Colon (tissue), 2 donors: Measurements from ENCODE around the gene FOXP1.

Experiments
- FAIRE-seq: peaks from 2 replicates; lab custom pipeline; 2012; peaks lifted over from hg19 to GRCh38; lab: Jason Lieb, UNC
- donor health status: control.
- donor health status: control.

FOXP1 gene

DNA sequence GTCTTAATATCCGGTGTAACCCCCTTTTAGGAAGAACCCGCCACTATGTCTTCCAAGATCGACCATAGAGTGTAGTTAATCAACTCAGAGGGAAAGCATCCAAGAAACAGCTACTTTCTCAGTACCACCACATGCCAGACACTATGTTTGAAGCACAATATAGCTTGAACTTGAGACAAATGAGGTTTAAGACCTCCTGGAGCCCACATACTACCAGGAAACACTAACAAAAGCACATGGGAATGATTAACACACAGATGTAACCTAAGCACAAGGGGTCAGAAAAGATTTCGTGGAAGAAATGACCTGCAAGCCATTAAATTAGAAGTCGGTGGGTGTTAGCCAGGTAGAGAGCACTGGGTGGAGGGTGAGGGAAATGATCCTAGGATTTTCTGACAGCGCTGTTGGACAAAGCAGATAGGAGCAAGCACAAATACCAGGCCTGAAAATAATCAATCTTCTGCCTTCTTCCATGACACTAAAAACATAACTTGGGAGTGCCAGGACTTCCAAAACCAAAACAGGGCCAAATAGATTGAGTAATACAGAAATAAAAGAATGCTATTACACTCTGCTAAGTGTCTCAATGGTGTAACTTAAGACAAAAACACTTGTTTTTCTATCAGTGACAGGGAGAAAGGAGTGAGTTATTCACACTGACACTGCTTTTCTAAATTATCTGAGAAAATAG is 213.7 kb downstream of the FOXP1 start:
- FAIRE-seq: no peak

GRCh38 chr3:71366988-71367604 is 216.4 kb downstream of the FOXP1 start:
- FAIRE-seq: no peak

GRCh38 chr3:71361334-71361890 is 222.1 kb downstream of the FOXP1 start:
- no peak for FAIRE-seq

- no peak for FAIRE-seq
These were observed 222.8 kb downstream of the FOXP1 start for GRCh38 chr3:71360764-71361163.

DNA sequence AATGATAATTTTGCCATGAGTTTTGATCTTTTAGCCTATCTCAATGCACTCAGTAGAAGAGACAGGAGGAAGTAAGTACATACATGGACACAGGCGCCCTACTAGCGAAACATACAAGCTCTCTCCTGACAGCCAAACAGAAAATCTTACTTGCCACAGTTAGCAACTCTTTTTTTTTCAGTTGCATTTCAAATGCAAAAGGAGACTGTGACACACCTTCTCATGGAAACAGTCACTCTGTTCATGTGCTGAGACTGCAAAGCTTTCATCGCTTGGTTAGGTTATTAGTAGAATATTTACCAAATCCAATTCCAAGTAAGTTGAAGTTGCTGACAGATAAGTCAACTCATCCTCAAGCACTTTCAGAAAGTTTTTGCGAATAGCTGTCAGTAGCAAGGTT is 223.3 kb downstream of the FOXP1 start:
- FAIRE-seq: no peak

DNA sequence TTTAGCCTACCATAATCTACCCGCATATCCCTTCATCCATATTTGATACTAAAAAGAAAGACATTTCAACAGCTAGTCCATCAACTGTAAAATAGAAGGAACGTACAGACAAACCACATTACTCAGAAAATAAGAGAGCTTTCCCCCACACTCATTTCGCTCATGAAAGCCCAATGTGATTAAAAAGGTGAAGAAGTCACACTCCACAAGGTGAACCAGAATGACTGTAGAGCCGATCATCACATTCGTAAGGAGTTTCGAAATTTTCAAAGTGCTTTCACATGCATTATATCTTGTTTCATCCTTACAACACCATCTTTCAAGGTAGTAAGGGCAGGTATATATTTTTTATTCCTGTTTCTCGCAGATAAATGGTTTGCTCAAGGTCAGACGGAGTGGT is 225.3 kb downstream of the FOXP1 start:
- FAIRE-seq: no peak

DNA sequence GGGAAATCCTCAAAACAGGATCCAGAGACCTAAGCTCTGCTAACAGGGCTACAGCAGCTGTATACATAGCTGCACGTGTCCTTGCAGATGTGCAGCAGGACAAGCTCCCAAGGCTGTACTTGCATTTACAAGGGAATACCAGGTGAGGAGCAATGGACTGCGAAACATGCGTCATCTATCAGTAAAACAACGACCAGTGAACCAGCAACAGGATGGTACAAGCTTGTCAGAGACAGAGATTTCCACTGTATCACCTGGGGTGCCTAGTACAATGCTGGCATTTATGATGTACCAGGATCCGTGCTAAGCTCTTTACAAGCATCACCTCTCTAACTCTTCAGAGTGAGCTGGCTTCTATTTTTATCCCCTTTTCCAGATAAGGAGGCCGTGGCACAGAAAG is 227.3 kb downstream of the FOXP1 start:
- FAIRE-seq: no peak

DNA sequence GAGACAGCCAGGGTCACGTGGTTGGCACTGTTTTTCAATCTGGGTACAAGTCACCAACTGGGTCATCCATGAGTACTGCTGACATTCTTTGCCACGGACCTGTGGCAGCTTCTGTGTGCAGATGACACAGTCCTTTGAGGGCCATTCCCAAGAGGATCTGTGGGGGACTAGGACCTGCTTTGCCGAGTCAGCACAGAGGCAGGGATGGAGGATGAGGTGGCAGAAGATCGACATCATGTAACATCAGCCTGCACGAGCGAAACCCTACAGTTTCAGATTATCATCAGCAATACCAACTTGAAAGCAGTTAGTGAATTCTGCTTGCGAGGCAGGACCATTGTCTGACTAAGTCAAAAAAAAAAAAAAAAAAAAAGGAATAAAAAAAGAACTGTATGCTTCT is 227.7 kb downstream of the FOXP1 start:
- FAIRE-seq: no peak

GRCh38 chr3:71355037-71355436 is 228.5 kb downstream of the FOXP1 start:
- FAIRE-seq: no peak

DNA sequence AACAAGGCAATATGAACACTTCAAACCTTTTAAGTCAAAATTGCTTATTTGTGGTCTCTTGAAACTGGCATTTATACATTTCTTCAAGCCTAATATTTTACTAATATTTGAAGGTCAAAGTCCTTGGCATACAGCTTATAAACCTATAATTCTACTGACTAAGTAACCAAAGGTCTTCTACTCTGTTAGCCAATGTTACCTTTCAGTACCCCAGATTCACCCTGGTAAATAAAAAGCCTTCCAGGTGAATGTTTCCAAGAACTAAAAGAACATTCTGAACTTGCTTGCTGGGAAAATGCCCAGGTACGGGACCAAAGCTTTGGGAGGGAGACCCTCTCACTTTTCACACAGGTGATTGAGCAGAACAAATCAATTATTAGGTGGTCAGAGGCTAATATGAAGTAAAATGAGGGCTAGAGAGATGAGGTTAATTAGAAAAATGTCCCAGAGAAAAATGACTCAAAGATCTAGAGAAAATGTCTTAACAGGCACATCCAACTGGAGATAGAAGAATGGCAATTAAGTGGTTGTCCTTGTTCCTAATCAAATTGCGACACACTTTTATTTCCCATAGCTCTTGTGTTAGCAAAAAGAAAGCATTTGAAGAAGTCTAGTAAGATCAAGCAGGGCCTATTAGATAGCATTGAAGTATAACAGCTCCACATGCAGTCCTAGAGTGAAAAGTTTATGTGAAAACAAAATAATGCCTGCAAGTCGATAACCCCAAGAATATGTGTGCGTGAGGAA is 232.0 kb downstream of the FOXP1 start:
- FAIRE-seq: no peak

GRCh38 chr3:71350998-71351397 is 232.5 kb downstream of the FOXP1 start:
- FAIRE-seq: no peak

- FAIRE-seq: no peak
These were observed 234.7 kb downstream of the FOXP1 start for GRCh38 chr3:71348831-71349230.

GRCh38 chr3:71348001-71348632 is 235.4 kb downstream of the FOXP1 start:
- no peak for FAIRE-seq

DNA sequence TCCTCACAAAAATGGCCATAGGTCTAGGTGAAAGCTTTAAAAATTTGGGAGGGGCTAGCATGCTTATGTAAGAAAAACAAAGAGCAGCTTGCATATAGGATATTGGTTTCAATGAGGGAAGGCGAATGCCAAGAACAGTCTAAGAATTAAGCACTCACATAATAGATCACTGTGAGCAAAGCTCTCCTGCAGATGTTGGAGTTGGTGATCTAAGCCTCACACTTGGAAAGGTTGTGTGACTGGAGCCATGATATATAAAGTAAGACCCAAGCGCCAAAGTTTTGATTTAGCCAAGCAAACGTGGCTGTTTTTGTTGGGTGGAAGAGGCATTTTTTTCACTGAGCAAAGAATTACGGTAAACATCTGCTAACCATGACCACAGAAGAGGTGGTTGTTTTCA is 237.5 kb downstream of the FOXP1 start:
- FAIRE-seq: no peak

DNA sequence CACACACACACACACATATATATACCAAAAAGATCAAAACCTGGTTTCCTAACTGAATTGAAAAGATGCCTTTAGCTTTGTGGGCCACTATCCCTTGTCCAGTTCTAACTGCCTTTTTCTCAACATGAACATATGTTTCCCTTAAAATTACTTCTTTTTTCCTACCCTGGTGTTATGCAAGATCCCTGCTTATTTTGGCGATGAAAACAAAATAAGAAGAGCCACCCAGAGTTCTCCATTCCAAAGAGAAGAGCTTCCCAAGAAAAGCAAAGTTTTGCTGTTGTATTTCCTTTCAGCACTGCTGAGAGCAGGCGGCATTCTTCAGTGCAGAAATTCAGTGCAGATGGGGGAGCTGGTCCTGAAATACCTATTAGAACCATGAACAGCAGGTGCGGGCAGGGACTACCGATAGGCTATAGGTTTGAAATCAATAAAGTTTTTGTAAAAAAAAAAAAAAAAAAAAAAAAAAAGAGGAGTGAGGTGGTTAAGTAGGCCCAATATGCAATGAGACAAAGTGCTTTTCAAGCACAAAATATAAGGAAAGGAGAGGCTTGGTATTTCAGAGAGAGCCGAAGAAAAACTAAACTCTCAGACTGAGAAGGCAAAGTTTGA is 238.0 kb downstream of the FOXP1 start:
- FAIRE-seq: no peak

GRCh38 chr3:71341721-71342120 is 241.8 kb downstream of the FOXP1 start:
- no peak for FAIRE-seq

- no peak for FAIRE-seq
These were observed 244.5 kb downstream of the FOXP1 start for GRCh38 chr3:71339049-71339448.

DNA sequence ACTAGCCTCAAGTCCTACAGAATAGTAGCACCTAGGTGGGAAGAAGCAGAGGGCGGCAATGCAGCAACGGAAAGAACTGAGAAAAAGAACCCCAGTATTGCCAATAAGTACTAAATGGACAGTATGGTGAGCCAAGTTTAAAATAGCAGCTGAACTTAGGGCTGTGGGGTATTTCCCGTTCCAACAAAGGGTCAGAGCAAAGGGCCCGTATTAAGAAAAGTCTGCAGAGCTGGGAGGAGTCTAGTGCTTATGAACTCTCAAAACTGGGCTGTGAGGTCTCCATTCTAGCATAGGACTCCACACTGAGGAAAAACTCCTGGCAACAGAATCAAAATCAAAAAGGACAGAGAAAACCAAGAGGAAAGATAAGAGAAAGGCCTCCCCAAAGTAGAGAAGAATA is 250.7 kb downstream of the FOXP1 start:
- no peak for FAIRE-seq

DNA sequence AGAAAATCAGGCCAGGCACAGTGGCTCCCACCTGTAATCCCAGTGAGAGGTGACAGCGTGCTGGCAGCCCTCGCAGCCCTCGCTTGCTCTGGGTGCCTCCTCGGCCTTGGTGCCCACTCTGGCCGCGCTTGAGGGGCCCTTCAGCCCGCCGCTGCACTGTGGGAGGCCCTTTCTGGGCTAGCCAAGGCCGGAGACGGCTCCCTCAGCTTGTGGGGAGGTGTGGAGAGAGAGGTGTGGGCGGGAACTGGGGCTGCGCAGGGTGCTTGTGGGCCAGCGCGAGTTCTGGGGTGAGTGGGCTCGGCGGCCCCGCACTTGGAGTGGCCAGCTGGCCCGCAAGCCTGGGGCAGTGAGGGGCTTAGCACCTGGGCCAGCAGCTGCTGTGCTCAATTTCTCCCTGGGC is 252.6 kb downstream of the FOXP1 start:
- FAIRE-seq: no peak

DNA sequence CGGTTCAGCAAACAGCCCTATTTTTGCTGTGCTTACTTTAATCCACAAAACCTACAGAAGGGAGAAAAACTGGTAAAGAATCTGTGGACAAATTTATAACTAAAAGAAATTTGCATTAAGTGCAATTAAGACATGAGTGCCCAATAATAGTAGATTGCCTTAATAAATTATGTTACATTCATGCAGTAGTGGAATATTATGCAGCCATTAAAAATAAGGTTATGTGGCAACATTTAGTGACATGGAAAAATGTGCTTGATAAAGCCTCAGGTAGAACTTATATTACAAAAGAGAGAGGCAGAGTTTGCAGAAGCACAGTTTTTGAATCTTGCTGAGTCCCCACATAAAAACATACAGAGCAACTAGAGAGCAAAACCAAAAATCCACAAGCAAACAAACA is 253.0 kb downstream of the FOXP1 start:
- no peak for FAIRE-seq

GRCh38 chr3:71329817-71330216 is 253.7 kb downstream of the FOXP1 start:
- no peak for FAIRE-seq

GRCh38 chr3:71328926-71329325 is 254.6 kb downstream of the FOXP1 start:
- FAIRE-seq: no peak
